H1 (cell line): Measurements from ENCODE around the gene CPSF4L. TPM values are rescaled to one million over a fixed set of nuclear protein-coding genes. Genes with fewer than 3 reads are reported as not detected.

ENCODE experiments used
- CREB1 ChIP-seq: IDR thresholded peaks from 2 replicates; pipeline ENCODE4 v1.6.1; 2012; ENCODE audit warnings: inconsistent platforms
- EZH2 ChIP-seq: fragments of 200-600 bp; sonication (generic); IDR thresholded peaks from 2 replicates; pipeline ENCODE4 v1.7.1; 2012; ENCODE audit warnings: low read depth, mild to moderate bottlenecking, moderate library complexity, low read length, inconsistent platforms; ENCODE audit not compliant: severe bottlenecking
- SP1 ChIP-seq: IDR thresholded peaks from 2 replicates; pipeline ENCODE4 v1.6.1; 2011; ENCODE audit warnings: low read depth, low read length
- TCF12 ChIP-seq: IDR thresholded peaks from 2 replicates; pipeline ENCODE4 v1.6.1; 2011; ENCODE audit warnings: low read depth, mild to moderate bottlenecking, low read length
- polyA plus RNA-seq, 7 experiments: library from polyadenylated mRNA; depleted of rRNA in 3 of 7; stranded (reverse) in 5 of 7; unstranded in 2 of 7; fragments of >200 nt in 5 of 7; fragments of 200-250 nt in 2 of 7; gene quantifications; 1 replicate in 5 of 7; 2 replicates in 1 of 7; 4 replicates in 1 of 7; pipeline versions ENCODE4 v1.2.1 to v1.2.3, GENCODE V29; 2011 to 2013; ENCODE audit warnings: missing spikeins in 2 of 7, mixed read lengths in 2 of 7
- total RNA-seq: library from RNA; stranded (reverse); fragmentation: NEBNext Ultra II Directional; extraction: Animal tissue kit (Norgen Biotek cat#: 25700); gene quantifications from 2 replicates; pipeline ENCODE4 v1.2.1, GENCODE V29; 2021

Gene CPSF4L
- total and polyA plus RNA-seq, 2 of the 8 experiments (the other 6 are each of a cell fraction or from before 2014, with no cell fraction given), result not detected

DNA sequence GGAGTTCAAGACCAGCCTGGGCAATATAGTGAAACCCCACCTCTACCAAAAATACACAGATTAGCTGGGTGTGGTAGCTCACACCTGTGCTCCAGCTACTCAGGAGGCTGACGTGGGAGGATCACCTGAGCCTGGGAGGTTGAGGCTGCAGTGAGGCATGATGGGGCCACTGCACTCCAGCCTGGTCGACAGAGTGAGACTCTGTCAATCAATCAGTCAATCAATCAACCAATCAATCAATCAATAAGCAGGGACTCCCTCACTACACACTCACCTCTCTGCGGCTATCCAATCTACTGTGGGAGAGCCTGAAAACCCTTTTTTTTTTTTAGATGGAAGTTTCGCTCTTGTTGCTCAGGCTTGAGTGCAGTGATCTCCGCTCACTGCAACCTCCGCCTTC is 31.6 kb downstream of the CPSF4L start (continued):
- TF ChIP-seq SP1 (no peak), EZH2 (no peak), TCF12 (no peak), CREB1 (no peak)
